HepG2 (cell line): ENCODE measurements around the gene CTBP1. TPM values are rescaled to one million over a fixed set of nuclear protein-coding genes. Genes with fewer than 3 reads are reported as not detected.

Source experiments
- AGO2 ChIP-seq: fragments of 200-400 bp; formaldehyde crosslinking; optimal IDR thresholded peaks from 2 replicates; pipeline ENCODE3; 2017; ENCODE audit warnings: mild to moderate bottlenecking, low read depth, low read length, moderate library complexity
- HDAC1 ChIP-seq: sonication (generic); formaldehyde crosslinking; IDR thresholded peaks from 2 replicates; pipeline ENCODE4 v1.5.1; 2020; ENCODE audit warnings: mild to moderate bottlenecking, missing genetic modification reagents
- MTF1 ChIP-seq: sonication (generic); formaldehyde crosslinking; IDR thresholded peaks from 2 replicates; pipeline ENCODE4 v1.5.0; 2020; ENCODE audit warnings: missing genetic modification reagents
- TBX2 ChIP-seq: sonication (generic); formaldehyde crosslinking; IDR thresholded peaks from 2 replicates; pipeline ENCODE4 v1.5.0; 2020; ENCODE audit warnings: missing genetic modification reagents, mild to moderate bottlenecking, borderline replicate concordance
- TEAD2 ChIP-seq: sonication (generic); formaldehyde crosslinking; IDR thresholded peaks from 2 replicates; pipeline ENCODE4 v1.9.0; 2021; ENCODE audit warnings: missing genetic modification reagents
- THAP7 ChIP-seq: sonication (generic); formaldehyde crosslinking; IDR thresholded peaks from 2 replicates; pipeline ENCODE4 v1.8.1; 2023; ENCODE audit warnings: mild to moderate bottlenecking, missing genetic modification reagents
- THAP9 ChIP-seq: sonication (generic); formaldehyde crosslinking; IDR thresholded peaks from 2 replicates; pipeline ENCODE4; 2020; ENCODE audit warnings: missing genetic modification reagents, mild to moderate bottlenecking, borderline replicate concordance
- ZC3H13 ChIP-seq: sonication (generic); formaldehyde crosslinking; IDR thresholded peaks from 2 replicates; pipeline ENCODE4 v1.8.1; 2023; ENCODE audit warnings: mild to moderate bottlenecking, missing genetic modification reagents, moderate library complexity
- ZFAT ChIP-seq: sonication (generic); formaldehyde crosslinking; conservative IDR thresholded peaks from 2 replicates; pipeline ENCODE4 v1.8.1; 2023; ENCODE audit warnings: missing genetic modification reagents, inconsistent platforms
- ZFP91 ChIP-seq: sonication (generic); formaldehyde crosslinking; IDR thresholded peaks from 2 replicates; pipeline ENCODE4 v1.9.0; 2022; ENCODE audit warnings: missing genetic modification reagents, mild to moderate bottlenecking, borderline replicate concordance
- ZNF124 ChIP-seq: sonication (generic); formaldehyde crosslinking; IDR thresholded peaks from 2 replicates; pipeline ENCODE4 v1.4.0; 2020; ENCODE audit warnings: missing genetic modification reagents
- ZNF225 ChIP-seq: sonication (generic); formaldehyde crosslinking; IDR thresholded peaks from 2 replicates; pipeline ENCODE4 v1.4.0; 2020; ENCODE audit warnings: mild to moderate bottlenecking, missing genetic modification reagents
- ZNF616 ChIP-seq: sonication (generic); formaldehyde crosslinking; IDR thresholded peaks from 2 replicates; pipeline ENCODE4 v1.5.0; 2020; ENCODE audit warnings: low read depth, mild to moderate bottlenecking, missing genetic modification reagents
- ZNF761 ChIP-seq: sonication (generic); formaldehyde crosslinking; conservative IDR thresholded peaks from 2 replicates; pipeline ENCODE4 v1.4.0; 2020; ENCODE audit warnings: mild to moderate bottlenecking, missing genetic modification reagents
- ZNF790 ChIP-seq: sonication (generic); formaldehyde crosslinking; IDR thresholded peaks from 2 replicates; pipeline ENCODE4 v1.8.0; 2022; ENCODE audit warnings: missing genetic modification reagents, mild to moderate bottlenecking, borderline replicate concordance
- ZSCAN21 ChIP-seq: sonication (generic); formaldehyde crosslinking; IDR thresholded peaks from 2 replicates; pipeline ENCODE4 v1.8.0; 2022; ENCODE audit warnings: mild to moderate bottlenecking, missing genetic modification reagents, moderate library complexity, borderline replicate concordance
- ZSCAN30 ChIP-seq: sonication (generic); formaldehyde crosslinking; IDR thresholded peaks from 2 replicates; pipeline ENCODE4 v1.5.0; 2020; ENCODE audit warnings: mild to moderate bottlenecking, missing genetic modification reagents
- polyA plus RNA-seq, 8 experiments: library from polyadenylated mRNA; depleted of rRNA in 3 of 8; stranded (reverse) in 7 of 8; unstranded in 1 of 8; fragments of >200 nt; fragmentation: Illumina TruSeq in 4 of 8; extraction: Trizol in 4 of 8; gene quantifications; 2 replicates each; pipeline versions ENCODE4 v1.2.1 to v1.2.3, GENCODE V29; 2011 to 2016; ENCODE audit warnings: low read depth in 4 of 8, missing spikeins in 1 of 8, mixed read lengths in 1 of 8; ENCODE audit not compliant: insufficient read depth in 1 of 8
- total RNA-seq, 5 experiments: library from RNA; depleted of rRNA; stranded (reverse); fragments of >200 nt; fragmentation: Illumina TruSeq; extraction: Trizol; gene quantifications; 2 replicates each; pipeline ENCODE4 v1.2.3, GENCODE V29; 2016; ENCODE audit warnings: low read depth in 1 of 5
- TF ChIP-seq, protein P1 (sequence below): sonication (generic); formaldehyde crosslinking; conservative IDR thresholded peaks from 2 replicates; pipeline ENCODE4 v1.4.0; 2020; ENCODE audit warnings: missing genetic modification reagents

The CTBP1 gene
- total and polyA plus RNA-seq, 2 of the 13 experiments (the other 11 are each of a cell fraction or from before 2014, with no cell fraction given): 78.5 to 112 TPM

- TF ChIP-seq ZSCAN21 (CRISPR knock-in tag) (0 out of 2 replicates have a peak, but pooled peaks have one; percentile 25), ZNF761 (CRISPR knock-in tag) (no peak), ZFAT (CRISPR knock-in tag) (0 out of 2 replicates have a peak, but pooled peaks have one; percentile 56), ZC3H13 (CRISPR knock-in tag) (peak; percentile 52; the same call in 1 of the 2 replicates), TBX2 (CRISPR knock-in tag) (peak; percentile 57), AGO2 (peak; percentile 38), ZNF790 (peak; percentile 19; the same call in 1 of the 2 replicates), THAP7 (CRISPR knock-in tag) (peak; percentile 90; the same call in 1 of the 2 replicates), TEAD2 (CRISPR knock-in tag) (no peak), HDAC1 (CRISPR knock-in tag) (peak; percentile 45; the same call in 1 of the 2 replicates), ZNF124 (CRISPR knock-in tag) (no peak), THAP9 (0 out of 2 replicates have a peak, but pooled peaks have one; percentile 14), ZFP91 (CRISPR knock-in tag) (peak; percentile 84; the same call in 1 of the 2 replicates), ZSCAN30 (peak; percentile 55; the same call in 1 of the 2 replicates), ZNF616 (CRISPR knock-in tag) (0 out of 2 replicates have a peak, but pooled peaks have one; percentile 20), ZNF225 (CRISPR knock-in tag) (0 out of 2 replicates have a peak, but pooled peaks have one; percentile 9), MTF1 (no peak)
- TF ChIP-seq, protein P1, sequence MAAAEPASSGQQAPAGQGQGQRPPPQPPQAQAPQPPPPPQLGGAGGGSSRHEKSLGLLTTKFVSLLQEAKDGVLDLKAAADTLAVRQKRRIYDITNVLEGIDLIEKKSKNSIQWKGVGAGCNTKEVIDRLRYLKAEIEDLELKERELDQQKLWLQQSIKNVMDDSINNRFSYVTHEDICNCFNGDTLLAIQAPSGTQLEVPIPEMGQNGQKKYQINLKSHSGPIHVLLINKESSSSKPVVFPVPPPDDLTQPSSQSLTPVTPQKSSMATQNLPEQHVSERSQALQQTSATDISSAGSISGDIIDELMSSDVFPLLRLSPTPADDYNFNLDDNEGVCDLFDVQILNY (CRISPR knock-in tag): peak; percentile 18; the same call in 1 of the 2 replicates
Observed at GRCh38 chr4:1249731-1250526, 999 bp upstream of the CTBP1 start (continued).
